ENCODE data around the gene NOL12.

DNA sequence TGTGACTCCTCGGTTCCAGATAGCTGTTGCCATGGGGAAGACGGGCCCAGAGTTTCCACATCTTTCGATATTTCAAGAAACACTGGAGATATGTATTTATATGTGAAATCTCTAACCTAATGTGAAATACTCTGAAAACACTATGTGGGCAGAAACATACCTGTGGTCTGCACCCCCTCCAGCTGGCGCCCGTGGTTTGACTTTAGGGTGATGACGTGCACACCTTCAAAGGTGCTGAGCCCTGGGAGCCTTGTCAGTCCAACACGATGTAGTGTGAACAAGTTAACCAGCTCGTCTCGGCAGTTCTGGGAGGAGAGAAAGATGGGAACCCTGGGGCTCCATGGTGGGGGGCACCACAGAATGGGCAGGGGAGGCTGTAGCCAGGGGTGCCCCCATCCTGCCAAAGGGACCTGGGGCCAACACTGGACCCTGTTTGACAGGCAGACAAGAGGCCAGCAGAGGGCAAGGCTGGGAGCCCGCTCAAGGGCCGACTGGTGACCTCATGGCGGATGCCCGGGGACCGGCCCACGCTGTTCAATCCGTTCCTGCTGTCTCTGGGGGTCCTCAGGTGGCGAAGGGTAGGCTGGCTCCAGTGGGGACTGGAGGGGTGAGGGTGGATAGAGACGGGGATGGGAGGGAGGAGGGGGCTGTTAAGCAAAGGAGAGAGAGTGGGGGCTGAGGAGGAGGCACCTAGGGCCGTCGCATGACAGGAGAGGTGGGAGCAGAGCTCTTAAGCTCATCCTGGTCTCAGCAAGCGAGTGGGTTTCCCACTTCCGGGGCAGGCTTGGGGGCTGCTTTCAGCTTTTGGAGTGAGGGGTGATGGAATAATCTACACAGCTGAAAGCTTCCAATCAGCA is 54.5 kb downstream of the NOL12 start:
- TF ChIP-seq POLR2A (IDR thresholded peaks at IDR 0.05; ENCODE audit: low read depth, low read length) (no peak), POLR2AphosphoS5 (IDR thresholded peaks at IDR 0.05; ENCODE audit: low read depth, low read length) (no peak)
